GM23248 (cell line): Measurements from ENCODE around the gene ALAS2.

Experiments
- EZH2 ChIP-seq: fragments of 200-600 bp; sonication (generic); IDR thresholded peaks from 2 replicates; pipeline ENCODE4 v1.6.1; 2018; ENCODE audit warnings: antibody characterized with exemption, mild to moderate bottlenecking; ENCODE audit not compliant: insufficient read depth, poor library complexity, severe bottlenecking
- EZH2phosphoT487 ChIP-seq: fragments of 200-600 bp; sonication (generic); IDR thresholded peaks from 2 replicates; pipeline ENCODE4 v1.6.1; 2018; ENCODE audit warnings: antibody characterized with exemption, moderate library complexity, mild to moderate bottlenecking, low read depth; ENCODE audit not compliant: insufficient read depth

DNA sequence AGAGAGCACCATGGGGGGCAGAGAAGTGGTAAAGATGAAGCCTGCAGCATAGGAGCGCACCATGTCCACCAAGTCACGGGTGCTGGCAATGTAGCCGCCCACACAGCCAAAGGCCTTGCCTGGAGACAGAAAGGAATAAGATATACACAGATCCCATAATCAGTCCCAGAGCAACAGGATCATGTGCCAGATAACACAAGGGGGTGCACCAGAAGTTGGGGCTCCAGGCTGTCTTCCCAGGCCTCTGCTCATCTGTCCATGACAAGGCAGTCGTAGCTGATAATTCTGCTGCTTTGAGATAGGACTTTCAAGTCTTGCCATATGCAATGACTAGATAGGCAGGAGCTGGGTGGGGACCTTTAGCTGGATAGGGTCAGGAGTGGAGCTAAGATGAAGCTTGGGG is 15.9 kb downstream of the ALAS2 start:
- TF ChIP-seq EZH2 = no peak
- no peak for TF ChIP-seq EZH2phosphoT487
